PFSK-1 (cell line): Measurements from ENCODE around the gene USP32.

Experiments
- FOXP2 ChIP-seq: optimal IDR thresholded peaks from 2 replicates; pipeline ENCODE3; 2011; ENCODE audit warnings: borderline replicate concordance, control low read depth, inconsistent platforms; ENCODE audit not compliant: insufficient read depth; ENCODE audit errors: extremely low read length, extremely low read depth
- POLR2AphosphoS5 ChIP-seq: IDR thresholded peaks from 2 replicates; pipeline ENCODE4 v1.6.1; 2012; ENCODE audit warnings: low read depth, mild to moderate bottlenecking, control low read depth, low read length, moderate library complexity
- SIN3A ChIP-seq: IDR thresholded peaks from 2 replicates; pipeline ENCODE4 v1.6.1; 2012; ENCODE audit warnings: mild to moderate bottlenecking, low read length, moderate library complexity, borderline replicate concordance; ENCODE audit not compliant: insufficient read depth
- TAF1 ChIP-seq: IDR thresholded peaks from 2 replicates; pipeline ENCODE4 v1.6.1; 2012; ENCODE audit warnings: low read length, control low read depth, borderline replicate concordance; ENCODE audit not compliant: insufficient read depth
- TF ChIP-seq, protein P1 (sequence below), 2 experiments: IDR thresholded peaks; 2 replicates each; pipeline versions ENCODE4 v1.6.1 to v1.8.0; 2011 to 2012; ENCODE audit warnings: low read depth in 2 of 2, low read length in 2 of 2, control low read depth in 1 of 2, inconsistent platforms in 1 of 2, mild to moderate bottlenecking in 1 of 2, moderate library complexity in 1 of 2; ENCODE audit not compliant: insufficient read depth in 1 of 2

- TF ChIP-seq TAF1 (no peak), POLR2AphosphoS5 (no peak), SIN3A (no peak), FOXP2 (no peak)
- TF ChIP-seq, protein P1, sequence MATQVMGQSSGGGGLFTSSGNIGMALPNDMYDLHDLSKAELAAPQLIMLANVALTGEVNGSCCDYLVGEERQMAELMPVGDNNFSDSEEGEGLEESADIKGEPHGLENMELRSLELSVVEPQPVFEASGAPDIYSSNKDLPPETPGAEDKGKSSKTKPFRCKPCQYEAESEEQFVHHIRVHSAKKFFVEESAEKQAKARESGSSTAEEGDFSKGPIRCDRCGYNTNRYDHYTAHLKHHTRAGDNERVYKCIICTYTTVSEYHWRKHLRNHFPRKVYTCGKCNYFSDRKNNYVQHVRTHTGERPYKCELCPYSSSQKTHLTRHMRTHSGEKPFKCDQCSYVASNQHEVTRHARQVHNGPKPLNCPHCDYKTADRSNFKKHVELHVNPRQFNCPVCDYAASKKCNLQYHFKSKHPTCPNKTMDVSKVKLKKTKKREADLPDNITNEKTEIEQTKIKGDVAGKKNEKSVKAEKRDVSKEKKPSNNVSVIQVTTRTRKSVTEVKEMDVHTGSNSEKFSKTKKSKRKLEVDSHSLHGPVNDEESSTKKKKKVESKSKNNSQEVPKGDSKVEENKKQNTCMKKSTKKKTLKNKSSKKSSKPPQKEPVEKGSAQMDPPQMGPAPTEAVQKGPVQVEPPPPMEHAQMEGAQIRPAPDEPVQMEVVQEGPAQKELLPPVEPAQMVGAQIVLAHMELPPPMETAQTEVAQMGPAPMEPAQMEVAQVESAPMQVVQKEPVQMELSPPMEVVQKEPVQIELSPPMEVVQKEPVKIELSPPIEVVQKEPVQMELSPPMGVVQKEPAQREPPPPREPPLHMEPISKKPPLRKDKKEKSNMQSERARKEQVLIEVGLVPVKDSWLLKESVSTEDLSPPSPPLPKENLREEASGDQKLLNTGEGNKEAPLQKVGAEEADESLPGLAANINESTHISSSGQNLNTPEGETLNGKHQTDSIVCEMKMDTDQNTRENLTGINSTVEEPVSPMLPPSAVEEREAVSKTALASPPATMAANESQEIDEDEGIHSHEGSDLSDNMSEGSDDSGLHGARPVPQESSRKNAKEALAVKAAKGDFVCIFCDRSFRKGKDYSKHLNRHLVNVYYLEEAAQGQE (IDR thresholded peaks at IDR 0.05; ENCODE audit: insufficient read depth in 1 of 2, low read depth in 2 of 2, low read length in 2 of 2): no peak
Observed at GRCh38 chr17:60247836-60248461, 144.0 kb downstream of the USP32 start.
